Fibroblast of pulmonary artery (primary cell): Measurements from ENCODE around the gene TMEM253.

Experiments
- DNase-seq: peaks from one replicate; pipeline ENCODE4 v3.0.0-alpha.2; 2010; ENCODE audit warnings: low read depth
- H3K4me3 ChIP-seq: replicated peaks from 2 replicates; pipeline ENCODE4 v1.5.1; 2011; ENCODE audit warnings: low read depth, mild to moderate bottlenecking, control low read depth, low read length, moderate library complexity
- TF ChIP-seq, protein P1 (sequence below): IDR thresholded peaks from 2 replicates; pipeline ENCODE4 v1.5.1; 2011; ENCODE audit warnings: mild to moderate bottlenecking, control low read depth, low read length, inconsistent platforms; ENCODE audit errors: missing control alignments

Gene TMEM253

DNA sequence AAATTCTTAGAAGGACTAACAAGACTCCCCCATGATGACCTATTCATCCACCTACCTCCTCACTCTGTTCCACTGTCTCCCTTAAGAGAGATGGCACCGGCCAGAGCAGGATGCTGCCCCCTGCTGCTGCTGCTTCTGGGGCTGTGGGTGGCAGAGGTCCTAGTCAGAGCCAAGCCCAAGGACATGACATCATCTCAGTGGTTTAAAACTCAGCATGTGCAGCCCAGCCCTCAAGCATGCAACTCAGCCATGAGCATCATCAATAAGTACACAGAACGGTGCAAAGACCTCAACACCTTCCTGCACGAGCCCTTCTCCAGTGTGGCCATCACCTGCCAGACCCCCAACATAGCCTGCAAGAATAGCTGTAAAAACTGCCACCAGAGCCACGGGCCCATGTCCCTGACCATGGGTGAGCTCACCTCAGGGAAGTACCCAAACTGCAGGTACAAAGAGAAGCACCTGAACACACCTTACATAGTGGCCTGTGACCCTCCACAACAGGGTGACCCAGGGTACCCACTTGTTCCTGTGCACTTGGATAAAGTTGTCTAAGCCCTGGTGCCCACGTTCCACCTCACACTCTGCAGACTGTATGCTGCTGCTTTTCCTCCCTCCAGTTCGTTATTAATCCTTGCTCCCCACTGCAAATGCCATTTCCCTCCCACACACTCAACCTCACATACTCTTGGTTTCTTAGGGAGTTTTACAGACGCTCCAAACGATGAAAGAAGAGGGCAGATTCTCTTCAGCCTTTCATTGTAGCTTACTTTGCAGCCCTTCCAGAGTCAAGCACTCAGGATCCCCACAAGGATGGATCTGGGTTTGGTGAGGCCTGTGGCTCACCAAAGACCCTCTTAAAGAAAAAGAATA, 42.8 kb upstream of the TMEM253 start, which contains the start of gene RNASE8:
Gene RNASE8, plus strand, starts transcription at position 20 of the 873 bp plus-strand sequence. Its CDS starts 71 bp downstream, at position 91.
- TF ChIP-seq, protein P1, sequence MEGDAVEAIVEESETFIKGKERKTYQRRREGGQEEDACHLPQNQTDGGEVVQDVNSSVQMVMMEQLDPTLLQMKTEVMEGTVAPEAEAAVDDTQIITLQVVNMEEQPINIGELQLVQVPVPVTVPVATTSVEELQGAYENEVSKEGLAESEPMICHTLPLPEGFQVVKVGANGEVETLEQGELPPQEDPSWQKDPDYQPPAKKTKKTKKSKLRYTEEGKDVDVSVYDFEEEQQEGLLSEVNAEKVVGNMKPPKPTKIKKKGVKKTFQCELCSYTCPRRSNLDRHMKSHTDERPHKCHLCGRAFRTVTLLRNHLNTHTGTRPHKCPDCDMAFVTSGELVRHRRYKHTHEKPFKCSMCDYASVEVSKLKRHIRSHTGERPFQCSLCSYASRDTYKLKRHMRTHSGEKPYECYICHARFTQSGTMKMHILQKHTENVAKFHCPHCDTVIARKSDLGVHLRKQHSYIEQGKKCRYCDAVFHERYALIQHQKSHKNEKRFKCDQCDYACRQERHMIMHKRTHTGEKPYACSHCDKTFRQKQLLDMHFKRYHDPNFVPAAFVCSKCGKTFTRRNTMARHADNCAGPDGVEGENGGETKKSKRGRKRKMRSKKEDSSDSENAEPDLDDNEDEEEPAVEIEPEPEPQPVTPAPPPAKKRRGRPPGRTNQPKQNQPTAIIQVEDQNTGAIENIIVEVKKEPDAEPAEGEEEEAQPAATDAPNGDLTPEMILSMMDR, result no peak
- no peak for DNase-seq
- H3K4me3 ChIP-seq, result no peak within 1 kb of the TSS

DNA sequence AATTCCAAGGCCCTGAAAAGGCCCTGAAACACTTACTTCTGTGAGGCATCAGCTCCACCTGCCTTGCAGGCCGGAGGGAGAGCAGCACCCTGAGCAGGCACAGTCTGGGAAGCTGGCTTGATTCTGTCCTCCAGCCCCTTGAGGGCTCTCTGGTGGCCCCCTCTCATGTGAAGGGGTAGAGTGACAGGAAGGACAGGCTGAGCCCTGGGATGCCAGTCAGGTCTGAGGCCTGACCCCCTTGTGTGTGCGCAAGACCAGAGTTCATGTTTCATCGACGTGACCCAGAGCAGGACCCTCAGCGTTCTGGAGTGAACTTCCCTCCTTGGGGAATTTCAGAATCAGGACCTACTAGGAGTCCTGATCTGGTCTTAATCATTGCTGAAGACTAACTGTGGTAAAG, 42.0 kb upstream of the TMEM253 start:
- no peak overlapping the region for H3K4me3 ChIP-seq
- TF ChIP-seq, protein P1, result no peak
- no peak for DNase-seq

DNA sequence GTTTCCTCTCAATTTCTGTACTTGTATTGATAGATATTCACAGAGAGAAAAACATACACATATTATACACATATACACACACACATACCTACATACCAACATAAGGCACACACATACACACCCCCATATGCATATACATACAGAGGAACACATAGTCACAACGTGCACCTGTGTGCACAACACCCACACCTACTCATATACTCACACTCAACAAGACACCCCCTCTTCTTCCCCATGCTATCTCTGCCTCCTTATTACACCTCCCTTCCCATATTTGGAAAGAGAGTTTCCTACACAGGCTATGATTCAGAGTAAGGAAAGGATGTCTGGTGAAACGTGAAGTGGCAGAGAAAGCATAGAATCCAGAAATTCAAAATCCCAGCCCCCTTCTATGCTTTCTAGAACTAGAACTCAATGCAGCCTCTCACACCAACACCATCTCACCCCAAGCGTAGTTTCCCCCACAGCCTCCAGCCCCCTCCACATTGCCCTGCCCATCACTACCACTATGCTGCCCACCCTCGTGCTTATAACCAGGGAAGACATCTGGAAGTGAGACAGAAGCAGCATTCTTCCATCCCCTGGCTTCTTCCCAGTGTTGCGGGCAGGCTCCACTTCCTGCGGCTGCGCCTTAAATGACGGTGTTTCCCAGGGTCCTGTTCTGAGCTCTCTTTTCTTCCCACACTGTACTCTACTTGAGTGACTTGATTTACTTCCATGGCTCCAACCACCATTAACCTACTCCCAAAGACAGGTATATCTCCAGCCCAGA, 40.8 kb upstream of the TMEM253 start:
- DNase-seq, result no peak
- TF ChIP-seq, protein P1, result no peak
- H3K4me3 ChIP-seq, result no peak overlapping the region

DNA sequence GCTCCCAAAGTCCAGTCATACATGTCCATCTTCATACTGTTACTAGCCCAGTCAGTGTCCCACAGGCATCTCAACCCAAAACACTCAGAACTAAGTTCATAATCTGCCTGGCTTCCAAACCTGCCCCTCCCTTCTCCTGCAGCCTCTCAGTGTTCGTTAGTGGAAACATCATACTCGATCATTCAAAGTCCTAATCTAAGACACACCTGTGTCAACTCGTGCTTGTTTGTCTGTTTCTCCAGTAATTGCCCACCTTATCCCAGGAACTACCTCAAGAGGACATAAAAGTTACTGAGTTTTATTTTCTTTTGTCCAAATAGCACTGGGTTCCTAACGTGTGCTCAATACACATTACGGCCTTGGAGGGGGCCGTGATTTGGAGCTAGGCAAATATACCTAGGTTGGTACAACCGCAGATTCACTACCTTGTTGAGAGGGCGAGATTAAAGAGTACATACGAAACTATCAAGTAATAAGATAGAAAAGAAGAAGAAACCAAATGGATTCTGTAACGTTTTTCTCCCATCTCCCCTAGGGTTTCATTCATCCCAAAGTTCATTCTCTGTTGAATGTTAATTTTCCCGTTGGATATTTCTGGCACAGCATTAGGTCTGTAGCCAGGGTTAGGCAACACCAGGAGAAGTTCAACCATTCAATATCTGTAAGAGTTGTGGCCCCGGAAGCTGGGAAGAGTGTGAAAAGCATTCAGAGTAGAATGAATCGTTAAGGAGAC, 40.1 kb upstream of the TMEM253 start:
- no peak for DNase-seq
- TF ChIP-seq, protein P1, result no peak
- H3K4me3 ChIP-seq, result no peak overlapping the region

DNA sequence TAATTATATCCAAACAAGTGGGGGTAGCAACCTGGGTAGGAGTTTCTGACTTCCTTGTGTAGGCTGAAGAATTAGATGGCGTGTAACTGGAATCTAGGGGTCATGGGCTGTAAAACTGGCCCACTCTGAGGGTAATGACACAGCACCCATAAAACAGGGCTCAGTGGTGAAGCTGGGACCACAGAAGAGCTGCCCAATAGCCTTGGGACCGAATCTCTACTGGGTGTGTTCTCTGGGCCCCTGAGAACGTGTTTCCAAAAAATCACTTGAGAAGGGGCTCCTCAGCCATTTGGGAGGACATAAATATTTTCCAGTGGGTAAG, 39.6 kb upstream of the TMEM253 start:
- no peak overlapping the region for H3K4me3 ChIP-seq
- no peak for DNase-seq
- TF ChIP-seq, protein P1, result no peak

DNA sequence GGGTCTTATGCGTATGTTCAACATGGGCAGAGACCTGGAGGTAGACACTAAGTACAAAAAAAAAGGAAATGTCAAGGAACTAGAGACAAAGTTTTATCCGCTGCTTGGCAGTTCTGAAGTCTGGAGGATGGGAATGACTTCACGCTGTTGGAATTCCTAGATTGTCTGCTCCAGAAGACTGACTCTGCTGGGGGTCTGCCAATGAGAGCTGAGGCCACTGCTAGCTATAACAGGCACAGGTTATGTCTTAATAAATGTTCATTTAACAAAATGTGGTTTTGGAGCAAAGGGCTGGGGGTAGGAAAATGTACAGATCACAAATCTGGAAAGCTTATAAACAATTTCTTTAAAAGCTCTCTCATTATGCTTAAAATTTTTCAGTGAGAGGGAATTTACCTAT, 37.4 kb upstream of the TMEM253 start:
- peak; percentile 89 for DNase-seq
- H3K4me3 ChIP-seq, result no peak overlapping the region
- TF ChIP-seq, protein P1, result no peak
